ENCODE data around the gene TNNT3. TPM values are rescaled to one million over a fixed set of nuclear protein-coding genes. Genes with fewer than 3 reads are reported as not detected.
"Not testable (repeated sequence)": the region's sequence is repeated elsewhere in the genome, so short reads cannot be mapped to it uniquely, and the experiment has no call there.

The TNNT3 gene
- total and polyA plus RNA-seq, 2 experiments from 2014 or later = not detected

DNA sequence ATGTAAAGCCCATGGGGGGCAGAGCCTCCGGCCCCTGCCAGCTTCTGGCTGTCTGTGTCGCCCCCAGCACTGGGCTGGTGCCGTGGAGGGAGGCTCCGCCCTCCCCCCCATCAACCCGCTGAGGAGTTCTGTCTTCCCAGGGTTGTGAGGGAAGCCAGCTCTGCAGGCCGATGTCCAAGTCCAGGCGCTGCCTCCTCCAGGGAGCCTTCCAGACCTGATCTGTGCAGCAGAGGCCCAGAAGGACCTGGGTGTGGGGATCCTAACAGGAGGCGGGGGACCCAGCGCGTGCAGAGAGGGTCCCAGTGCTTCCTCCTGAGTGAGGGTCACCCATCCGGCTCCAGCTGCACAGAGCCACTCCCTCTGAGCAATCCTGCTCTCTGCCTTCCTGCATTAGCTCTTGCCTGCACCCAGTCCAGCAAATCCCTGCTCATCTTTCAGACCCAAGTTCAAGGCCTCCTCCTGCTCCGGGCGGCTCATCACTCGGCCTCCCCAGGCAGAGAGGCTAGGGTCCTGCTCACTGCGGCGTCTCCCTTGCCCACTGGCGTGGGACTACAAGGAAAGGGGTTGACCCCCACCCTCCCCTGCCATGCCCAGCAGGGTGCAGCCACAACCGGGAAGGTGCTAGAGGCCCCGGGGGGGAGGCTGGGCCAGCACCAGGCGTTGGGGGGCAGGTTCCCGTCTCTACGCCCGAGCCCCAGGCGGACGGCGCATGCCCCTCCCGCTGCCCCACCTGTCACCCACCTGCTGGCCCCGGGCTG, 44.2 kb upstream of the TNNT3 start:
- H3K9me2 ChIP-seq (ENCODE audit: insufficient read depth) = no peaks in the 10 kb centered on the region
- H3K4me2 ChIP-seq (ENCODE audit: unreplicated experiment) = no peak overlapping the region
- H4K20me1 ChIP-seq (ENCODE audit: insufficient read depth) = no peaks in the 10 kb centered on the region
- no peak for TF ChIP-seq EZH2 (IDR thresholded peaks at IDR 0.05; ENCODE audit: insufficient read depth, poor library complexity, severe bottlenecking)
- no peak for TF ChIP-seq EZH2phosphoT487 (IDR thresholded peaks at IDR 0.05; ENCODE audit: insufficient read depth, low read depth)
- in situ Hi-C loops (cut with MboI) = no loop called here
- peaks cover 13% of the 10 kb centered on the region for H3K27me3 ChIP-seq (replicated peaks; ENCODE audit: insufficient read depth)
- no peak overlapping the region for H2AFZ ChIP-seq
- H3K79me2 ChIP-seq (ENCODE audit: insufficient read depth) = no peaks in the 10 kb centered on the region
- H3K9me3 ChIP-seq (ENCODE audit: low read depth) = no peaks in the 10 kb centered on the region
- no peaks in the 10 kb centered on the region for H3K36me3 ChIP-seq (ENCODE audit: low read depth)
- WGBS, 2 experiments (ENCODE audit: low coverage in 1 of 2, low lambda C conversion rate in 2 of 2, missing lambda C conversion rate in 2 of 2) = 41 to 49% methylated on average over 12 to 17 of the region's 28 CpGs
- no peak overlapping the region for H3K27ac ChIP-seq
- no peak for DNase-seq
- H3F3A ChIP-seq (ENCODE audit: insufficient read depth) = no peaks in the 10 kb centered on the region
- no peak overlapping the region for H3K9ac ChIP-seq
- no peak overlapping the region for H3K4me3 ChIP-seq
- H3K4me1 ChIP-seq (ENCODE audit: insufficient read depth) = no peaks in the 10 kb centered on the region

DNA sequence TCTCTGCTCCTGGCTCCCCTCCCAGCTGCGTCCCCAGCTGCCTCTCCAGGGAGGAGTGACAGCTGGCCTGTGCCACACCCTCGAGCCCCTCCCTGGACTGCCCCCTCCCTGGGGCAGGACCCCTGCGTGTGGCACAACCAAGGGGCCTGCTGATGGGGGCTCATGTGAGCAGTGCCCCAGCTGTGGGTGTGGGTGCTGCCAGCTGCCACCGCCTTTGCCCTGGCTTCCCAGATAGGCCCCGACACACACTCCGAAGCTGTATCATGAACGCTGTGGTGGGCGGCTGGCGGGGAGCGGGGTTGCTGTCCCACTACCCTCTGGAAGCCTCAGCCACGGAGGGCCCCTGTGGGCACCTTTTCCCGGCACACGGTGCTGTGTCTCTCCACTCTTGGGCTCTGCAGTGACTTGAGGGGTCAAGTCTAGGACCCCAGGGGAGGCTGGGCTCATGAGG, 43.6 kb upstream of the TNNT3 start:
- WGBS, 2 experiments (ENCODE audit: low coverage in 1 of 2, low lambda C conversion rate in 2 of 2, missing lambda C conversion rate in 2 of 2) = 29 to 33% methylated on average over 11 to 12 of the region's 13 CpGs
- H3K79me2 ChIP-seq (ENCODE audit: insufficient read depth); in situ Hi-C loops (cut with MboI): not testable (repeated sequence)

DNA sequence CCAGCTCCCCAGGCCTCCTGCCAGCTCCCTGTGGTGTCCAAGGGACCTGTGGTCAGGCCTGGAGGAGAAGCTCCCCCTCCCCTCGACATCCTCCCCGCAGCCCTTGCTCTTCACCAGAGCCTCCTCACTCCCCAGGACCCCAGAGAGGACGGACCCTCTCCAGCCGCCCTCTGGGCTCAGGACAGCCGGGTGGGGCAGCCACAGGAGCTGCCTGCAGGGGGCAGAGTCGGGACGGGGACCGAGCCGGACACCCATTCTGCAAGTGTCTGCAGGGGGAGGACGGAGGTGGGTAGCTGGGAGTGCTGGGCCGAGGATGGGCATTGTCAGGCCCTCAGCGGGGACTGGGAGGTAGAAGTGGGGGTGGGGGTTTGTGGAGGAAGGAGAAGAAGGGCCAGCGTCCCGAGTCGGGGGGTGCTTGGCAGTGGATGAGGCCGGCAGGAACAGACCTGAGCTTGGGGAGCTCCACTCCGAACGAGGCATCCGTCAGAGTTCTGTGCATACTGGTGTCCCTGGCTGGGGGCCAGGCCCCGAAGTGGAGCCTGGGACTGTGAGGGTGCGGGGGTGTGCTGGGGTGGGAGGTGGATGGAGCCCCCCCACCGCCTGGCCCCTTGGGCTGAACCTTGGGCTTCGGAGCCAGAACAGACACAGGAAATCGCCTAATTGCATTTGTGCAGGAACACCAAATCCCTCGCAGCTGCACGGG, 43.0 kb upstream of the TNNT3 start:
- no peak overlapping the region for H3K9ac ChIP-seq
- H3K9me3 ChIP-seq (ENCODE audit: low read depth) = no peaks in the 10 kb centered on the region
- DNase-seq = peak; percentile 57
- no peak overlapping the region for H3K4me3 ChIP-seq
- no peaks in the 10 kb centered on the region for H3K36me3 ChIP-seq (ENCODE audit: low read depth)
- H3K9me2 ChIP-seq (ENCODE audit: insufficient read depth) = no peaks in the 10 kb centered on the region
- H3K27me3 ChIP-seq (replicated peaks; ENCODE audit: insufficient read depth) = peaks cover under 1% of the 10 kb centered on the region; the same call in 1 of the 2 replicates
- H3K4me2 ChIP-seq (ENCODE audit: unreplicated experiment) = no peak overlapping the region
- H3F3A ChIP-seq (ENCODE audit: insufficient read depth) = no peaks in the 10 kb centered on the region
- TF ChIP-seq EZH2 (IDR thresholded peaks at IDR 0.05; ENCODE audit: insufficient read depth, poor library complexity, severe bottlenecking) = no peak
- no peak for TF ChIP-seq EZH2phosphoT487 (IDR thresholded peaks at IDR 0.05; ENCODE audit: insufficient read depth, low read depth)
- in situ Hi-C loops (cut with MboI) = no loop called here
- H3K79me2 ChIP-seq (ENCODE audit: insufficient read depth) = no peaks in the 10 kb centered on the region
- H3K27ac ChIP-seq = no peak overlapping the region
- no peaks in the 10 kb centered on the region for H3K4me1 ChIP-seq (ENCODE audit: insufficient read depth)
- 3 to 15% methylated on average over 7 to 24 of the region's 26 CpGs for WGBS, 2 experiments (ENCODE audit: low coverage in 1 of 2, low lambda C conversion rate in 2 of 2, missing lambda C conversion rate in 2 of 2)
- no peak overlapping the region for H2AFZ ChIP-seq
- H4K20me1 ChIP-seq (ENCODE audit: insufficient read depth) = no peaks in the 10 kb centered on the region

More for the DNA sequence above, 43.6 kb upstream of the TNNT3 start:
- not testable (repeated sequence) for H3K27me3 ChIP-seq (replicated peaks; ENCODE audit: insufficient read depth); H3K36me3 ChIP-seq (ENCODE audit: low read depth); H3K9me3 ChIP-seq (ENCODE audit: low read depth); H3K4me2 ChIP-seq (ENCODE audit: unreplicated experiment); H3F3A ChIP-seq (ENCODE audit: insufficient read depth); H3K4me3 ChIP-seq; H4K20me1 ChIP-seq (ENCODE audit: insufficient read depth); H3K4me1 ChIP-seq (ENCODE audit: insufficient read depth); H2AFZ ChIP-seq; H3K9me2 ChIP-seq (ENCODE audit: insufficient read depth); H3K27ac ChIP-seq; H3K9ac ChIP-seq; DNase-seq

DNA sequence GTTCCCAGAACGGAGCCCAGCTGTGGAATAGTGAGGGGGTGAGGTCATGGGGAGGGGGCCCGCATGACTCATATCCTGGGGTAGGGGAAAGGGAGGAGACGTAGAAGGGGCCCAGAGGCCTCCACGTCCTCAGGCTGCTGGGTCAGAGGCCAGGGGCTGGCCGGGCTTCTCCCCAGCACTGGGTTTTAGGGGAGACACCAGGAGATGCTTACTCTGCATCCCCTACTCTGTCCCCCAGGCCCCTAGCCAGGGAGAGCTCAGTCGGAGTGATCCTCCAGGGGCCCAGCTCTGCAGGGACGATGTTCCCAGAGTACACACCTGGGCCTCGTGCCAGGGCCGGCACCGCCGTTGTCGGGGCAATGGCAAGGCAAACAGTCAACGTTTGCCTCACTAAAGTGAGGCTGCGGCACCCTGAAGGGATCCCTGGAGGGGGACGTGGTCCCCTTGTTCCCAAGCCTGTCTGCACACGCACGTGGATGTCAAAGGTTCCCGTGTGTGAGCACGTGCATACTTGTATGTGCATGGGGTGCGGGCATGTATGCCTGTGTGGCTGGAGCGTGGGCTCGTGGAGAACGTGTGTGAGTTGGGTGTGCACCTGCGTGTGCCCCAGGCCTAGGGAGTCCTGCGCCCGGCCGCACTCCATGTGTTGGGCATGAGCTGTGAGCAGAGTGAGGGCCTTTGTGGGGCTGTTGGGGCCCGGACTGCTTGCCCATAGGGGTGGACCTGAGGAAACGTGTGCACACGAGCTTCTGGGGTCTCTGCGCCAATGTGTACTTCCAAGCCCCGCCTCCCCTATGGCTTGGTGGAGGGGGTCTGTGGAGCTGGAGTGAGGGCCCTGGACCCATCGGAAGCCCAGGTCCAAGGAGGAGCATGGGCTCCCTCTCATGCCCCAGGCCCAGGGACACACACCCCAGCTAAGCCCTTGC, 42.0 kb upstream of the TNNT3 start:
- no peak overlapping the region for H3K9ac ChIP-seq
- H3F3A ChIP-seq (ENCODE audit: insufficient read depth) = no peaks in the 10 kb centered on the region
- H4K20me1 ChIP-seq (ENCODE audit: insufficient read depth) = no peaks in the 10 kb centered on the region
- 33 to 35% methylated on average over 23 to 33 of the region's 33 CpGs for WGBS, 2 experiments (ENCODE audit: low coverage in 1 of 2, low lambda C conversion rate in 2 of 2, missing lambda C conversion rate in 2 of 2)
- H3K9me2 ChIP-seq (ENCODE audit: insufficient read depth) = no peaks in the 10 kb centered on the region
- H3K79me2 ChIP-seq (ENCODE audit: insufficient read depth) = no peaks in the 10 kb centered on the region
- H3K4me1 ChIP-seq (ENCODE audit: insufficient read depth) = no peaks in the 10 kb centered on the region
- no peaks in the 10 kb centered on the region for H3K9me3 ChIP-seq (ENCODE audit: low read depth)
- no peaks in the 10 kb centered on the region for H3K36me3 ChIP-seq (ENCODE audit: low read depth)
- peak; percentile 33 for DNase-seq
- TF ChIP-seq EZH2phosphoT487 (IDR thresholded peaks at IDR 0.05; ENCODE audit: insufficient read depth, low read depth) (no peak), EZH2 (IDR thresholded peaks at IDR 0.05; ENCODE audit: insufficient read depth, poor library complexity, severe bottlenecking) (no peak)
- H3K4me2 ChIP-seq (ENCODE audit: unreplicated experiment) = no peak overlapping the region
- H2AFZ ChIP-seq = no peak overlapping the region
- H3K27me3 ChIP-seq (replicated peaks; ENCODE audit: insufficient read depth) = no peaks in the 10 kb centered on the region
- H3K27ac ChIP-seq = no peak overlapping the region
- in situ Hi-C loops (cut with MboI) = no loop called here
- H3K4me3 ChIP-seq = no peak overlapping the region
